NCI-H524 (cell line): ENCODE results near the gene KIF26A.
A peak's percentile ranks its signal among the peaks of the same experiment; 100 is the strongest.

Experiments used
- DNase-seq, 2 experiments: peaks; one replicate each; lab custom pipeline; 2025; lab: John Stamatoyannopoulos, UW

Gene KIF26A

GRCh38 chr14:104131968-104132732 is 6.2 kb upstream of the KIF26A start:
- no peak for DNase-seq

- no peak for DNase-seq
Measured at GRCh38 chr14:104132981-104133380, 5.4 kb upstream of the KIF26A start.

GRCh38 chr14:104133496-104133895 is 4.9 kb upstream of the KIF26A start:
- no peak for DNase-seq

GRCh38 chr14:104134061-104134965 is 4.1 kb upstream of the KIF26A start:
- peak in 1 of 2 experiments; percentile 51 for DNase-seq

- DNase-seq = peak; percentile 91 to 92
Measured at GRCh38 chr14:104135121-104135903, 3.1 kb upstream of the KIF26A start.

- peak in 1 of 2 experiments; percentile 72 for DNase-seq
Measured at GRCh38 chr14:104135904-104136471, 2.4 kb upstream of the KIF26A start.

- DNase-seq = peak; percentile 41 to 69
Measured at GRCh38 chr14:104136472-104137296, 1.7 kb upstream of the KIF26A start.

- DNase-seq = peak; percentile 82 to 92
Measured at GRCh38 chr14:104137297-104138097, 890 bp upstream of the KIF26A start.

- DNase-seq = peak in 1 of 2 experiments; percentile 48
Measured at GRCh38 chr14:104138718-104139459, 502 bp downstream of the KIF26A start.

GRCh38 chr14:104139460-104140212 is 1.2 kb downstream of the KIF26A start:
- DNase-seq = no peak

- DNase-seq = no peak
Measured at GRCh38 chr14:104140213-104140462, 1.8 kb downstream of the KIF26A start.

- no peak for DNase-seq
Measured at GRCh38 chr14:104140463-104141331, 2.3 kb downstream of the KIF26A start.

GRCh38 chr14:104141621-104142091 is 3.3 kb downstream of the KIF26A start:
- DNase-seq = no peak

- no peak for DNase-seq
Measured at GRCh38 chr14:104142136-104142945, 4.0 kb downstream of the KIF26A start.

- DNase-seq = no peak
Measured at GRCh38 chr14:104142946-104143470, 4.6 kb downstream of the KIF26A start.
